Measurements from ENCODE around the gene PLEKHH2. TPM values are rescaled to one million over a fixed set of nuclear protein-coding genes. Genes with fewer than 3 reads are reported as not detected.

Gene PLEKHH2
- total and polyA plus RNA-seq, 4 donors = 2.9 to 38.0 (median 27.2) TPM

DNA sequence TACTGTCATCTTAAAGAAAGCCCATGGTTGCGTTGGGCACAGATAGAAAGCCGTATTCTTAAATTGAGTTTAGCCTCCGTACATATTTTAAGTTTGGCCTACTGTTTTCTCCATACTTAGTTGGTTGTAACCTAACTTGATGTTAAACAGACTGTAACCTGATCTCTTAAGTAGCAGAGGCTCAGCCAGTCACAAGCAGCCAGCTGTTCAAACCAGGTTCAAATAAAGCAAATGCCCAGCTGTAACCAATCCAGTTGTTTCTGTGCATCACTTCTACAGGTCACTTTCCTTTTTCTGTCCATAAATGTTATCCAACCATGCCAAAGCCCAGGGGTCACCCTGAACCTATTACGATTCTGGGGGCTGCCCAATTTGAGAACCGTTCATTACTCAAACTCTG lies 31.2 kb upstream of the PLEKHH2 start:
- H3K4me3 ChIP-seq (ENCODE audit: low read length in 2 of 2) = no peak overlapping the region
- no peak for ATAC-seq (ENCODE audit: low FRiP score)
- 85 to 90% methylated on average over 5 of the region's 5 CpGs for WGBS, 2 donors
- no peaks in the 10 kb centered on the region for H3K9me3 ChIP-seq (ENCODE audit: control insufficient read depth, low read length)
- intact Hi-C loops (cut with DNase I) = no loop called here
- no peaks in the 10 kb centered on the region for H3K36me3 ChIP-seq (ENCODE audit: control insufficient read depth in 1 of 2, insufficient read depth in 2 of 2, low read length in 1 of 2)
- H3K27me3 ChIP-seq (ENCODE audit: control insufficient read depth in 1 of 2, insufficient read depth in 2 of 2, low read length in 1 of 2) = no peaks in the 10 kb centered on the region
- H3K4me1 ChIP-seq (ENCODE audit: control insufficient read depth in 1 of 2, insufficient read depth in 2 of 2, low read length in 2 of 2) = no peaks in the 10 kb centered on the region
- H3K27ac ChIP-seq (ENCODE audit: low read depth in 1 of 2, low read length in 2 of 2) = no peak overlapping the region
- DNase-seq = no peak

- 39 to 45% methylated on average over 6 of the region's 6 CpGs for WGBS, 2 donors
- Histone ChIP-seq H3K36me3 (ENCODE audit: control insufficient read depth in 1 of 2, insufficient read depth in 2 of 2, low read length in 1 of 2) (no peaks in the 10 kb centered on the region), H3K27ac (ENCODE audit: low read depth in 1 of 2, low read length in 2 of 2) (no peak overlapping the region), H3K9me3 (ENCODE audit: control insufficient read depth, low read length) (no peaks in the 10 kb centered on the region), H3K4me3 (ENCODE audit: low read length in 2 of 2) (no peak overlapping the region), H3K4me1 (ENCODE audit: control insufficient read depth in 1 of 2, insufficient read depth in 2 of 2, low read length in 2 of 2) (no peaks in the 10 kb centered on the region), H3K27me3 (ENCODE audit: control insufficient read depth in 1 of 2, insufficient read depth in 2 of 2, low read length in 1 of 2) (no peaks in the 10 kb centered on the region)
- no peak for ATAC-seq (ENCODE audit: low FRiP score)
- no peak for DNase-seq
- intact Hi-C loops (cut with DNase I) = loop anchor here in 1 of 2 donors (2.0 kb wide), 1 partner anchor 781 kb away; no protein-coding TSS in a partner anchor
Measured at GRCh38 chr2:43609290-43609918, 27.7 kb upstream of the PLEKHH2 start.

- WGBS, 2 donors = 91 to 95% methylated on average over 4 of the region's 4 CpGs
- Histone ChIP-seq H3K36me3 (ENCODE audit: control insufficient read depth in 1 of 2, insufficient read depth in 2 of 2, low read length in 1 of 2) (no peaks in the 10 kb centered on the region), H3K27ac (ENCODE audit: low read depth in 1 of 2, low read length in 2 of 2) (no peak overlapping the region), H3K4me3 (ENCODE audit: low read length in 2 of 2) (no peak overlapping the region), H3K4me1 (ENCODE audit: control insufficient read depth in 1 of 2, insufficient read depth in 2 of 2, low read length in 2 of 2) (no peaks in the 10 kb centered on the region), H3K9me3 (ENCODE audit: control insufficient read depth, low read length) (no peaks in the 10 kb centered on the region), H3K27me3 (ENCODE audit: control insufficient read depth in 1 of 2, insufficient read depth in 2 of 2, low read length in 1 of 2) (no peaks in the 10 kb centered on the region)
- intact Hi-C loops (cut with DNase I) = loop anchor here (5.0 to 10.0 kb wide), 2 partner anchors 267 to 284 kb away; no protein-coding TSS in a partner anchor
- DNase-seq = no peak
- no peak for ATAC-seq (ENCODE audit: low FRiP score)
Measured at GRCh38 chr2:43610361-43610760, 26.7 kb upstream of the PLEKHH2 start.

- H3K9me3 ChIP-seq (ENCODE audit: control insufficient read depth, low read length) = no peaks in the 10 kb centered on the region
- DNase-seq (peak; percentile 65 to 84), ATAC-seq (ENCODE audit: low FRiP score) (peak; percentile 94)
- WGBS, 2 donors = 63 to 70% methylated on average over 14 of the region's 14 CpGs
- intact Hi-C loops (cut with DNase I) = loop anchor here (5.0 to 10.0 kb wide), 2 partner anchors 265 to 283 kb away; no protein-coding TSS in a partner anchor
- H3K4me3 ChIP-seq (ENCODE audit: low read length in 2 of 2) = no peak overlapping the region
- H3K27ac ChIP-seq (ENCODE audit: low read depth in 1 of 2, low read length in 2 of 2) = no peak overlapping the region
- H3K27me3 ChIP-seq (ENCODE audit: control insufficient read depth in 1 of 2, insufficient read depth in 2 of 2, low read length in 1 of 2) = no peaks in the 10 kb centered on the region
- H3K36me3 ChIP-seq (ENCODE audit: control insufficient read depth in 1 of 2, insufficient read depth in 2 of 2, low read length in 1 of 2) = no peaks in the 10 kb centered on the region
- H3K4me1 ChIP-seq (ENCODE audit: control insufficient read depth in 1 of 2, insufficient read depth in 2 of 2, low read length in 2 of 2) = peaks cover 0 to 2% of the 10 kb centered on the region in 2 donors
Measured at GRCh38 chr2:43611987-43612894, 24.8 kb upstream of the PLEKHH2 start.

DNA sequence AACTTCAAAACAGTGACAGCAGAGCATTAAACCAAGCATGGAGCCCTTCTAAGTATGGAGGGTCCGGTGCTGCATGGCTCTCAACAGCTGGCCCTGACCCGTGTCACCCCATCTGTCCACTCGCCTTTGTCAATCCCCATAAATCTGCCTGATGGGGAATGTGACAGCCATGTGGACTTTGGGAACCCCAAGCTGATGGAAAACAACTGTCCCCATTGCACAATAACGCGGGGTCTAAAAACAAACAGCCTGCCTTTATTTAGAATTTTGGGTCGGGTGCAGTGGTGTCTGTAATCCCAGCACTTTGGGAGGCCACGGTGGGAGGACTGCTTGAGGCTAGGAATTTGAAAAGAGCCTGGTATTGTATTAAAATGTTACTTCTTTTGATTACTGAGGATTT lies 24.1 kb upstream of the PLEKHH2 start:
- H3K27me3 ChIP-seq (ENCODE audit: control insufficient read depth in 1 of 2, insufficient read depth in 2 of 2, low read length in 1 of 2) = no peaks in the 10 kb centered on the region
- WGBS, 2 donors = 68 to 74% methylated on average over 7 of the region's 7 CpGs
- ATAC-seq (ENCODE audit: low FRiP score) = no peak
- DNase-seq = no peak
- intact Hi-C loops (cut with DNase I) = loop anchor here (5.0 to 10.0 kb wide), 2 partner anchors 264 to 282 kb away; no protein-coding TSS in a partner anchor
- H3K27ac ChIP-seq (ENCODE audit: low read depth in 1 of 2, low read length in 2 of 2) = no peak overlapping the region
- no peak overlapping the region for H3K4me3 ChIP-seq (ENCODE audit: low read length in 2 of 2)
- no peaks in the 10 kb centered on the region for H3K9me3 ChIP-seq (ENCODE audit: control insufficient read depth, low read length)
- H3K4me1 ChIP-seq (ENCODE audit: control insufficient read depth in 1 of 2, insufficient read depth in 2 of 2, low read length in 2 of 2) = peaks cover 0 to 2% of the 10 kb centered on the region in 2 donors
- H3K36me3 ChIP-seq (ENCODE audit: control insufficient read depth in 1 of 2, insufficient read depth in 2 of 2, low read length in 1 of 2) = no peaks in the 10 kb centered on the region

DNA sequence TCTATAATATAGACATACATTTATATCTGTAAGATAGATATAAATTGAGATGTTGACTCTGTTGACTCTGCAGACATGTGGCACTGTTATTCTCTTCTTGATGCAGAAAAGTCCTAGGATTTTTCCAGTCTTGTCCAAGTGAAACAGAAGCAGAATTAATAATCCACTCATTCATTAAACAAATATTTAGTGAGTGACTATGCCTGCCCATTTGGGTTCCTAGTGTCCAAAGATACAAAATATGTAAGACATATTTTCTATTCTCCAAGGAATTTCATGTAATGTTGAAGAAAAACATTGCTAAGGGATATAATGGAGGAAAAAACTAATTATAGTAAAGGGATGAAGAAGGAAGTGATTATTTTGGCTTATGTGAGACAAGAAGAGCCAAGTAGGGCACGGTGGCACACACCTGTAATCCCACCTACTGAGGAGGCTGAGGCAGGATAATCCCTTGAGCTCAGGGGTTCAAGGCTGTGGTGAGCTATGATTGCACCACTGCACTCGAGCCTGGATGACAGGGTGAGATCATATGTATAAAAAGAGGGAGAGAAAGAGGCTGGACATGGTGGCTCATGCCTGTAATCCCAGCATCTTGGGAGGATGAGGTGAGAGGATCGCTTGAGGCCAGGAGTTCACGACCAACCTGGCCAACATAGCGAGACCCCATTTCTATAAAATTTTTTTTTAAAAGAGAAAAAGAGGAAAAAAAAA lies 19.9 kb upstream of the PLEKHH2 start:
- H3K4me3 ChIP-seq (ENCODE audit: low read length in 2 of 2) = no peak overlapping the region
- DNase-seq (no peak), ATAC-seq (ENCODE audit: low FRiP score) (no peak)
- no peaks in the 10 kb centered on the region for H3K27me3 ChIP-seq (ENCODE audit: control insufficient read depth in 1 of 2, insufficient read depth in 2 of 2, low read length in 1 of 2)
- H3K27ac ChIP-seq (ENCODE audit: low read depth in 1 of 2, low read length in 2 of 2) = no peak overlapping the region
- no peaks in the 10 kb centered on the region for H3K36me3 ChIP-seq (ENCODE audit: control insufficient read depth in 1 of 2, insufficient read depth in 2 of 2, low read length in 1 of 2)
- no peaks in the 10 kb centered on the region for H3K9me3 ChIP-seq (ENCODE audit: control insufficient read depth, low read length)
- intact Hi-C loops (cut with DNase I) = loop anchor here in 1 of 2 donors (10.0 kb wide), 1 partner anchor 278 kb away; no protein-coding TSS in a partner anchor
- peaks cover 0 to 2% of the 10 kb centered on the region in 2 donors for H3K4me1 ChIP-seq (ENCODE audit: control insufficient read depth in 1 of 2, insufficient read depth in 2 of 2, low read length in 2 of 2)
- WGBS, 2 donors = 58 to 62% methylated on average over 5 of the region's 5 CpGs

DNA sequence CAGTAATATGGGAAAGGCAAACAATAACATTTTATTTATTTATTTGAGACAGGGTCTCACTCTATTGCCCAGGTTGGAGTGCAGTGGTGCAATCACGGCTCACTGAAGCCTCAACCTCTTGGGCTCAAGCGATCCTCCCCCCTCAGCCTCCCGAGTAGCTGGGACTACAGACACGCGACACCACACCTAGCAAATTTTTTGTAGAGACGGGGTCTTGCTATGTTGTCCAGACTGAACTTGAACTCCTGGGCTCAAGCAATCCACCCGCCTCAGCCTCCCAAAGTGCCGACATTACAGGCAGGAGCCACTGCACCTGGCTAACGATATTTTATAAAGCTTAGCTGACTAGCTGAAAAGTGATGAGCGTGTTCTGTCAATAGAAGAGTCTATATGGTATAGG lies 17.5 kb upstream of the PLEKHH2 start:
- intact Hi-C loops (cut with DNase I) = loop anchor here in 1 of 2 donors (10.0 kb wide), 1 partner anchor 275 kb away; no protein-coding TSS in a partner anchor
- ATAC-seq (ENCODE audit: low FRiP score) = no peak
- DNase-seq = no peak
- peaks cover 0 to 2% of the 10 kb centered on the region in 2 donors for H3K4me1 ChIP-seq (ENCODE audit: control insufficient read depth in 1 of 2, insufficient read depth in 2 of 2, low read length in 2 of 2)
- H3K27me3 ChIP-seq (ENCODE audit: control insufficient read depth in 1 of 2, insufficient read depth in 2 of 2, low read length in 1 of 2) = no peaks in the 10 kb centered on the region
- H3K27ac ChIP-seq (ENCODE audit: low read depth in 1 of 2, low read length in 2 of 2) = no peak overlapping the region
- WGBS, 2 donors = 92 to 95% methylated on average over 10 of the region's 10 CpGs
- H3K36me3 ChIP-seq (ENCODE audit: control insufficient read depth in 1 of 2, insufficient read depth in 2 of 2, low read length in 1 of 2) = no peaks in the 10 kb centered on the region
- H3K9me3 ChIP-seq (ENCODE audit: control insufficient read depth, low read length) = no peaks in the 10 kb centered on the region
- no peak overlapping the region for H3K4me3 ChIP-seq (ENCODE audit: low read length in 2 of 2)

- Histone ChIP-seq H3K9me3 (ENCODE audit: control insufficient read depth, low read length) (no peaks in the 10 kb centered on the region), H3K27ac (ENCODE audit: low read depth in 1 of 2, low read length in 2 of 2) (no peak overlapping the region), H3K4me1 (ENCODE audit: control insufficient read depth in 1 of 2, insufficient read depth in 2 of 2, low read length in 2 of 2) (no peaks in the 10 kb centered on the region), H3K27me3 (ENCODE audit: control insufficient read depth in 1 of 2, insufficient read depth in 2 of 2, low read length in 1 of 2) (no peaks in the 10 kb centered on the region), H3K36me3 (ENCODE audit: control insufficient read depth in 1 of 2, insufficient read depth in 2 of 2, low read length in 1 of 2) (no peaks in the 10 kb centered on the region), H3K4me3 (ENCODE audit: low read length in 2 of 2) (no peak overlapping the region)
- 52 to 56% methylated on average over 6 of the region's 6 CpGs for WGBS, 2 donors
- DNase-seq (no peak), ATAC-seq (ENCODE audit: low FRiP score) (no peak)
- intact Hi-C loops (cut with DNase I) = no loop called here
Measured at GRCh38 chr2:43622931-43623451, 14.1 kb upstream of the PLEKHH2 start.
